Activated naive CD4-positive, alpha-beta T cell treated with anti-CD3 and anti-CD28 coated beads, Interleukin-2, amount 50 U/mL, for 24 hours (primary cell): Measurements from ENCODE around the gene TECPR1.
"Not testable (repeated sequence)": the region's sequence is repeated elsewhere in the genome, so short reads cannot be mapped to it uniquely, and the experiment has no call there.

Experiments used
- H3K27ac Mint-ChIP-seq: one replicate; pipeline ENCODE4 v1.8.0; 2021; ENCODE audit warnings: mild to moderate bottlenecking, mixed read lengths
- H3K27me3 Mint-ChIP-seq: one replicate; pipeline ENCODE4 v1.8.0; 2021; ENCODE audit warnings: mixed read lengths
- H3K36me3 Mint-ChIP-seq: one replicate; pipeline ENCODE4 v1.8.0; 2021; ENCODE audit warnings: mixed read lengths
- H3K4me1 Mint-ChIP-seq: one replicate; pipeline ENCODE4 v1.8.0; 2021; ENCODE audit warnings: mixed read lengths
- H3K4me3 Mint-ChIP-seq: one replicate; pipeline ENCODE4 v1.8.0; 2021; ENCODE audit warnings: mild to moderate bottlenecking, mixed read lengths
- H3K9me3 Mint-ChIP-seq: one replicate; pipeline ENCODE4 v1.8.0; 2021; ENCODE audit warnings: mixed read lengths

TECPR1 gene

DNA sequence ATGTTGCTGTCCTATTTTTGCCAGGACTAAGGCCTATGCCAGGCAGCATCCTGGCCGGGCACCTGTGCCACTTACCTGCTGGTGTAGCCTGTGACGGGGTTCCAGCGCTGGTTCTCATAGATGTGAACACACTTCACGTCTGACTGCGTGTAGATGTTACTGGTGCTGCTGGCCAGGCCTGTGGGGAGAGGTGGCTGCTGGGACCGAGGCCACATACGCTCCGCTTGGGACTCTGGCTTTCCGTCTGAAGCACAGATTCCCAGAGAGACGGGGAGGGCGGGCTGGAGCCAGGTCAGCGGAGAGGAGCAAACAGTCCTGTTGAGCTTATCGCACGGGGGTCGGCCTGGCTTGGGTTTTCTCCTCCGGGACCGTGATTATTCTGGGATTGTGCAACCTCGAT is 24.1 kb downstream of the TECPR1 start:
- Mint-ChIP-seq H3K36me3 (no peaks in the 10 kb centered on the region), H3K4me3 (no peak overlapping the region), H3K27me3 (no peaks in the 10 kb centered on the region), H3K9me3 (no peaks in the 10 kb centered on the region), H3K4me1 (no peaks in the 10 kb centered on the region), H3K27ac (no peak overlapping the region)

GRCh38 chr7:98225913-98226614 is 26.0 kb downstream of the TECPR1 start:
- H3K9me3 Mint-ChIP-seq = no peaks in the 10 kb centered on the region
- no peaks in the 10 kb centered on the region for H3K36me3 Mint-ChIP-seq
- H3K4me3 Mint-ChIP-seq = no peak overlapping the region
- no peaks in the 10 kb centered on the region for H3K4me1 Mint-ChIP-seq
- no peaks in the 10 kb centered on the region for H3K27me3 Mint-ChIP-seq
- peak overlapping the region; percentile 53 for H3K27ac Mint-ChIP-seq

DNA sequence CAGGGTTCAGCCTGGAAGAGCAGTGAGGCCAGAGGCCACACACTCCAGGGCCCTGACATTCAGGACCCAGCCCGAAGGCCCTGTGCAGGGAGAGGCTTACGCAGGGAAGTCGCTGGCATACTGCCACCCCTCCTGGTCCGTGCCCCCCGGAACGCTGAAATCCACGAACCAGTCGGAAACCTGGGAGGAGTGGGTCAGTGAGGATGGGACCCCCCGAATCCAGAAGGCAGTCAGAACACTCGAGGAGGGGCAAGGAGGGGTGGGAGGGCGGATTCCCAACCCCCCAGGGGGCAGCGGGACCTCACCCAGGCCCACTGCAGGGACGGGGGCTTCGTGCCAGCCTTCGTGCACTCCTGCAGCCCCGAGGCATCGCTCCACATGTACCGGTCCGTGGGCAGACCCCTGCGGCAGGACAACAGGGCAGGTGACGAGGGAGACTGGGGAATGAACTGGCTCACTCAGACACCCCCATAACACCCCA is 27.3 kb downstream of the TECPR1 start:
- H3K36me3 Mint-ChIP-seq = no peaks in the 10 kb centered on the region
- H3K4me3 Mint-ChIP-seq = no peak overlapping the region
- no peaks in the 10 kb centered on the region for H3K9me3 Mint-ChIP-seq
- no peak overlapping the region for H3K27ac Mint-ChIP-seq
- no peaks in the 10 kb centered on the region for H3K27me3 Mint-ChIP-seq
- peaks cover 2% of the 10 kb centered on the region for H3K4me1 Mint-ChIP-seq

- peaks cover 9% of the 10 kb centered on the region for H3K4me1 Mint-ChIP-seq
- no peaks in the 10 kb centered on the region for H3K27me3 Mint-ChIP-seq
- H3K36me3 Mint-ChIP-seq = peaks cover 3% of the 10 kb centered on the region
- no peak overlapping the region for H3K4me3 Mint-ChIP-seq
- H3K27ac Mint-ChIP-seq = no peak overlapping the region
- H3K9me3 Mint-ChIP-seq = no peaks in the 10 kb centered on the region
These were observed 27.9 kb downstream of the TECPR1 start for GRCh38 chr7:98223898-98224700.

DNA sequence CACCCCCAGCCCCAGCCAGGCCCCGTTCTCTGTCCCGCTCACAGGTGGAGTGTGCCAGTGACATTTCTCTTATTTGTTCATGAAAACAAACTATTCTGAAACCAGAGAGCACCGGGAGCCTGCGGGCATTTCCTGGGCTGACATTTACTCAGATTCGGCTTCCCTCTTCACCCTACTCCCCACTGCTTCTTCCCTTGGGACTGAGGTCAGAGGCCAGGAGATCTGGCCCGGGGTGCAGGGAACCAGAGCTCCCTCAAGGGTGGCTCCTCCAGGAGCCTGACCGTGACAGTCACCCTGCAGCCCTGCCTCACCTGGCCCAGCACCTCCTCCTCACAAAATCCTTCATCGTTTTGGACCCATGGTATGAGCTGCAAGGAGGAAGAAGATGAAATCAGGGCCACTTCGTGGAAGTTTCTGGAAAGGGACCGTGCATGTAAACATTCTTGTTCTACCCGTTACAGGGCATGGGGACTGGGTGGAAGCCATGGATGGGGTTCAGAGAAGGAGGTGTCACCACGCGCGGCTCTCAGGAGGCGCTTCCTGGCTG is 28.6 kb downstream of the TECPR1 start:
- H3K4me3 Mint-ChIP-seq = no peak overlapping the region
- H3K27me3 Mint-ChIP-seq = no peaks in the 10 kb centered on the region
- H3K36me3 Mint-ChIP-seq = peaks cover 3% of the 10 kb centered on the region
- H3K9me3 Mint-ChIP-seq = no peaks in the 10 kb centered on the region
- H3K27ac Mint-ChIP-seq = no peak overlapping the region
- peaks cover 16% of the 10 kb centered on the region for H3K4me1 Mint-ChIP-seq

DNA sequence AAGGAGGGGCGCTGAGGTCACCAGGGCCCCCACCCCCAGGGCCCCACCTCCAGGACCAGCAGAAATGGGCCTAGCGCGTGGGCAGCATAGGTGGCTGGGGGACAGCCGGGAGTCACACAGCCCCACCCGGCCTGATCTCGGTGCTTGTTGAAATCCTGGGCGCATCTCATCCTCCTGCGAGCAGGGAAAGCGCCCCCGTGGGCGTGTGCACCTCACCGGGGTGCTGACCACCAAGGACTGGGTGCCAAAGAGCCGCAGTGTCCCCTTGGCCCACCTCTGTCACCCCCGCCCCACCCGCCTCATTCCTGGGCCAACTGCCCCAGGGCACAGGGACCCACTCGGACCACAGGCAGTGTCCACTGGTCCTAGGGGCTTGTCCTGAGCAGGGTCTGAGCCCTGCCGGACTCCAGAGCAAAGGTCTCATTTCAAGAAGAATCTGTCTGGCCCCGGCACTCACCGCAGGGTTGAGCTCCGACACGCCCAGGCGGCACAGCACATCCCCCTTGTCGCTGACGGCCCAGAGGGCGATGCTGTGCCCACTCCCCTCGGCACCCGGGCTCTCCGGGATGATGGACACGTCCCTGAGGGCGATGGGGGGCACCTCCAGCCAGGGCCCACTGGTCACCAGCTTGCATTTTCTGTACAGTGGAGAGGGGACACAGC is 29.4 kb downstream of the TECPR1 start:
- Mint-ChIP-seq H3K9me3 (no peaks in the 10 kb centered on the region), H3K27me3 (no peaks in the 10 kb centered on the region), H3K27ac (no peak overlapping the region), H3K36me3 (peaks cover 3% of the 10 kb centered on the region), H3K4me3 (no peak overlapping the region), H3K4me1 (peaks cover 20% of the 10 kb centered on the region)

DNA sequence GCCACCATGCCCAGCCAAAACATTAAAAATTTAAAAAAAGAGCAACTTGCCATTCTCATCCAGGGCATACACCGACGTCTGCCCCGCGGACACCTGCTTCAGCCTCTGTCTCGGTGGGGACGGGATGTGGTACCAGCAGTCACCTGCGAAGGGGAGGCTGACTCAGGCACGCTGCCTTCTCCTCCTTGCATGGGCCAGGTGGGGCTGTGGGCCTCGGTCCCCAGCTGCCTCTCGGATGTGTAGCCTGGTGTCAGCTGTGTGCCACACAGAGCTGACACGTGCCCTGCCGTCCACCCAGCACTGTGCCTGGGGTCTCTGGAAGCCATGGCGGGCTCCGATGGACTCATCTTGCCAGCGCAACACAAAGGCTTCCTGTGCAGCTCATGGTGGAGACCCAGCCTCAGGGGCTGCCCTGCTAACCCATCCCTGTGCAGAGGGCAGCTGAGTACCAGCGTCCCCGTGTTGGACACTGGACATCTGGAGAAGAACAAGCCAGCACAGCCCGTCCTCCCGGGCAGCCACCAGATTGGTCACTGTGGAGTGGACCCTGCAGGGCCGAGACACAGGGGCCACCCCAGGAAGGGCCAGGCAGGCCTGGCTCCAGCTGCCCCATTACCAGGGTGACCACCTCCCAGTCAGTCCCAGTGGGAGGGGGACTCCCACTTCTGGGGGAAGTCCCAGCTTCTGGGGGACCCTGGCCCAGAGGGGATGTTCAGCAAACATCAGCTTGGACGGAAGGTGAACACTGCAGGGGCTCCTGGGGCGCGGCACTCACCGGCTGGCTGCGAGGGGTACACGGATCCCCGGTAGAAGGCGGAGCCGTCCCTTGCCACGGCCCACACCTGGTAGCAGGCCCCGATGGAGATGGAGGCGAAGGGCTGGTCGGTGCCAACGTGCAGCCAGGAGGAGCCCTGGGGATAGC is 30.2 kb downstream of the TECPR1 start:
- no peak overlapping the region for H3K27ac Mint-ChIP-seq
- no peaks in the 10 kb centered on the region for H3K9me3 Mint-ChIP-seq
- H3K27me3 Mint-ChIP-seq = no peaks in the 10 kb centered on the region
- H3K36me3 Mint-ChIP-seq = peaks cover 3% of the 10 kb centered on the region
- H3K4me1 Mint-ChIP-seq = peaks cover 20% of the 10 kb centered on the region
- no peak overlapping the region for H3K4me3 Mint-ChIP-seq

DNA sequence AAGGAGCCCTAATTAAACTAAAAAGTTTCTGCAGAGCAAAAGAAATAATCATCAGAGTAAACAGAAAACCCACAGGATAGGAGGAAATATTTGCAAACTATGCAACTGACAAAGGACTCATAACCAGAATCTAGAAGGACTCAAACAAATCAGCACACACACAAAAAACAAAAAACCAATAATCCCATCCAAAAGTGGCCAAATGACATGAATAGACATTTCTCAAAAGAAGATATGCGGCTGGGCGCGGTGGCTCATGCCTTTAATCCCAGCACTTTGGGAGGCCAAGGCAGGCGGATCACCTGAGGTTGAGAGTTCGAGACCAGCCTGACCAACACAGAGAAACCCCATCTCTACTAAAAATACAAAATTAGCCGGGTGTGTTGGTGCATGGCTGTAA is 32.6 kb downstream of the TECPR1 start:
- not testable (repeated sequence) for H3K36me3 Mint-ChIP-seq, H3K27me3 Mint-ChIP-seq, H3K9me3 Mint-ChIP-seq, H3K4me3 Mint-ChIP-seq
- Mint-ChIP-seq H3K4me1 (peaks cover 20% of the 10 kb centered on the region), H3K27ac (peak overlapping the region; percentile 48)

DNA sequence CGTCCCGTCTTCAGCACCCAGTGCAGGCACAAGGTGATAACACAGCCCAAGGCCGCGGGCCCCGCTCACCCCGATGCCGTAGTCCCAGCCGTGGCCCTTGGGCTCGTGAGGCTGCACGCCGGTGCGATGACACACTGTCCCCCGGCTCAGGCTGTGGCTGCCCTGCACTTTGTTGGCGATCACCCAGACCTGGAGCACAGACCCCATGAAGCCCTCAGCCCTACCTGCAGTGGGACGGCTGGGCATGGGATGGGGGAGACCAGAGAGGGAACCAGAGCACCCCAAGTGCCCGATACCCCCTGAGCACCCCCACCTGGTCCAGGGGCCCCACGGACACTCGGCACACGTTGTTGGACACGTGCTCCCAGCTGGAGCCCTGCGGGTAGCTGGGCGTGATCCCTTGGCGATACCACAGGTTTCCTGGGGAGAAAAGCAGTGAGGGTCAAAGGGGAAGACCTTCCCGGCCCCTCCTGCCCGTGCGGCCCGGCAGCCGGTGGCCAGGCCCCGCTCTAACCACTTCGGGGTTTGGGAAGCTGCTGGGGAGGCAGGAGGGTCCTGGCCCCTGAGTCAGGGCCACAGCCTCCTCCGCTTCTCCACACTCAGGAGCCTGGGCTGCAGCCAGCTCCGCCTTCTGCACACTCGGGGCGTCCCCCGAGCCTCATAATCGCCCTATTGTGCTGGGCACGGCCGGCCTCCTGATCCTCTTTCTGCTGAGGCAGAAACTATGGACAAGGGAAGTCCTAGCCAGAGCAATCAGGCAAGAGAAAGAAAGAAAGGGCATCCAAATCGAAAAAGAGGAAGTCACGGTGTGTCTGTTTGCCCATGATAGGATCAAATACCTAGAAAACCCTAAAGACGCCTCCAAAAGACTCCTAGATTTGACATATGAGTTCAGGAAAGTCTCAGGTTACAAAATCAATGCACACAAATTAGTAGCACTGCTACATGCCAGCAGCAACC is 34.1 kb downstream of the TECPR1 start:
- Mint-ChIP-seq H3K27me3 (no peaks in the 10 kb centered on the region), H3K36me3 (peaks cover 3% of the 10 kb centered on the region), H3K4me1 (peaks cover 20% of the 10 kb centered on the region), H3K27ac (peak overlapping the region; percentile 79), H3K4me3 (no peak overlapping the region), H3K9me3 (no peaks in the 10 kb centered on the region)

GRCh38 chr7:98216941-98217622 is 35.0 kb downstream of the TECPR1 start:
- peaks cover 3% of the 10 kb centered on the region for H3K36me3 Mint-ChIP-seq
- H3K4me1 Mint-ChIP-seq = peaks cover 20% of the 10 kb centered on the region
- no peak overlapping the region for H3K4me3 Mint-ChIP-seq
- H3K27me3 Mint-ChIP-seq = no peaks in the 10 kb centered on the region
- no peak overlapping the region for H3K27ac Mint-ChIP-seq
- no peaks in the 10 kb centered on the region for H3K9me3 Mint-ChIP-seq

- Mint-ChIP-seq H3K4me1 (peaks cover 24% of the 10 kb centered on the region), H3K27me3 (no peaks in the 10 kb centered on the region), H3K27ac (no peak overlapping the region), H3K4me3 (no peak overlapping the region), H3K36me3 (peaks cover 3% of the 10 kb centered on the region), H3K9me3 (no peaks in the 10 kb centered on the region)
These were observed 36.2 kb downstream of the TECPR1 start for GRCh38 chr7:98215561-98216495.

- Mint-ChIP-seq H3K27ac (no peak overlapping the region), H3K4me1 (peaks cover 25% of the 10 kb centered on the region), H3K4me3 (no peak overlapping the region), H3K9me3 (no peaks in the 10 kb centered on the region), H3K36me3 (peaks cover 3% of the 10 kb centered on the region), H3K27me3 (no peaks in the 10 kb centered on the region)
These were observed 37.2 kb downstream of the TECPR1 start for GRCh38 chr7:98214811-98215321.
